HCT116 (cell line): Measurements from ENCODE around the gene HOTAIR. TPM values are rescaled to one million over a fixed set of nuclear protein-coding genes. Genes with fewer than 3 reads are reported as not detected.

Experiments used
- ATAC-seq: fragments of 200-7000 bp; cut with Tn5 transposase; 2 replicates; pipeline ENCODE4 v1.9.1; 2020; ENCODE audit warnings: mild to moderate bottlenecking, moderate library complexity
- BruUV-seq: library from RNA; stranded (reverse); fragments of 400-500 nt; replicated peaks from 2 replicates; lab custom pipeline; 2021; lab: Mats Ljungman, UMichigan
- CTCF ChIA-PET: fragments of 300-600 bp; sonication (Branson Sonifier 250); formaldehyde crosslinking; loops from one replicate; lab custom pipeline; 2021; ENCODE audit warnings: antibody characterized with exemption; lab: Charles Lee
- POLR2A ChIA-PET: fragments of 300-600, 350-600 bp; sonication (Branson Sonifier 250); formaldehyde crosslinking; loops from one replicate; lab custom pipeline; 2021; ENCODE audit warnings: antibody characterized with exemption; lab: Charles Lee
- RAD21 ChIA-PET, 2 experiments: fragments of 300-600 bp; sonication (Branson Sonifier 250); formaldehyde crosslinking; loops; one replicate each; lab custom pipeline; 2023; ENCODE audit warnings: low total read pairs in 2 of 2; ENCODE audit not compliant: uncharacterized antibody in 2 of 2, unreplicated experiment in 2 of 2, low non-redundant PET in 1 of 2; lab: Charles Lee
- DNase-seq: peaks from one replicate; pipeline ENCODE4 v3.0.0-alpha.2; 2010; ENCODE audit warnings: low read depth, low spot score
- H2AFZ ChIP-seq: fragments of 200-600 bp; shearing (Covaris generic), sonication (generic); 2 replicates; pipeline ENCODE4 v1.6.1; 2017; ENCODE audit warnings: low read depth, mixed run types, mixed read lengths, antibody characterized with exemption, low read length; ENCODE audit not compliant: poor library complexity, severe bottlenecking
- H3K27ac ChIP-seq: 2 replicates; pipeline ENCODE4 v1.5.1; 2012; ENCODE audit warnings: low read depth, low read length
- H3K27me3 ChIP-seq: fragments of 200-600 bp; sonication (generic); 2 replicates; pipeline ENCODE4 v1.6.1; 2016; ENCODE audit warnings: mixed run types, low read length, mixed read lengths; ENCODE audit not compliant: insufficient read depth
- H3K36me3 ChIP-seq, 2 experiments: fragments of 200-500 bp in 1 of 2; fragments of 200-600 bp in 1 of 2; sonication (Bioruptor generic) in 1 of 2; sonication (generic) in 1 of 2; 2 replicates each; pipeline versions ENCODE4 v1.5.1 to v1.6.1; 2014 to 2016; ENCODE audit warnings: low read length in 2 of 2, inconsistent platforms in 1 of 2, mixed read lengths in 1 of 2, mixed run types in 1 of 2; ENCODE audit not compliant: insufficient read depth in 2 of 2, control insufficient read depth in 1 of 2
- H3K4me1 ChIP-seq, 2 experiments: fragments of 200-600 bp in 1 of 2; sonication (generic) in 1 of 2; 2 replicates each; pipeline versions ENCODE4 v1.5.1 to v1.6.1; 2012 to 2017; ENCODE audit warnings: low read length in 2 of 2, inconsistent platforms in 1 of 2, mild to moderate bottlenecking in 1 of 2, mixed read lengths in 1 of 2, mixed run types in 1 of 2, moderate library complexity in 1 of 2; ENCODE audit not compliant: insufficient read depth in 2 of 2, control insufficient read depth in 1 of 2
- H3K4me2 ChIP-seq: fragments of 200-600 bp; sonication (generic); 2 replicates; pipeline ENCODE4 v1.6.1; 2017; ENCODE audit warnings: mixed run types, low read length, mixed read lengths
- H3K4me3 ChIP-seq, 2 experiments: fragments of 200-600 bp in 1 of 2; sonication (generic) in 1 of 2; replicated peaks in 1 of 2; 2 replicates each; pipeline ENCODE4 v1.5.1; 2011 to 2016; ENCODE audit warnings: low read length in 2 of 2, control low read depth in 1 of 2, low read depth in 1 of 2, mild to moderate bottlenecking in 1 of 2, mixed read lengths in 1 of 2, mixed run types in 1 of 2
- H3K79me2 ChIP-seq: fragments of 200-600 bp; sonication (generic); 2 replicates; pipeline ENCODE4 v1.6.1; 2017; ENCODE audit warnings: mild to moderate bottlenecking, mixed run types, low read length, moderate library complexity, mixed read lengths; ENCODE audit not compliant: insufficient read depth
- H3K9ac ChIP-seq: fragments of 200-600 bp; sonication (generic); 2 replicates; pipeline ENCODE4 v1.6.1; 2016; ENCODE audit warnings: low read length, mixed read lengths
- H3K9me2 ChIP-seq: fragments of 200-600 bp; sonication (generic), shearing (Covaris generic); 2 replicates; pipeline ENCODE4 v1.6.1; 2017; ENCODE audit warnings: mixed run types, mild to moderate bottlenecking, moderate library complexity; ENCODE audit not compliant: insufficient read depth
- H3K9me3 ChIP-seq, 2 experiments: fragments of 200-500 bp in 1 of 2; fragments of 200-600 bp in 1 of 2; sonication (Bioruptor generic) in 1 of 2; sonication (generic) in 1 of 2; 2 replicates each; pipeline ENCODE4 v1.6.1; 2014 to 2017; ENCODE audit warnings: low read length in 2 of 2, mixed read lengths in 2 of 2, inconsistent platforms in 1 of 2, low read depth in 1 of 2, mild to moderate bottlenecking in 1 of 2, mixed run types in 1 of 2, moderate library complexity in 1 of 2; ENCODE audit not compliant: control insufficient read depth in 1 of 2, insufficient read depth in 1 of 2
- H4K20me1 ChIP-seq: fragments of 200-600 bp; sonication (generic), shearing (Covaris generic); 2 replicates; pipeline ENCODE4 v1.6.1; 2017; ENCODE audit warnings: mixed run types, mild to moderate bottlenecking, moderate library complexity; ENCODE audit not compliant: insufficient read depth
- ATF3 ChIP-seq: IDR thresholded peaks from 2 replicates; pipeline ENCODE4 v1.6.1; 2012
- CBX3 ChIP-seq: IDR thresholded peaks from 2 replicates; pipeline ENCODE4 v1.6.1; 2012; ENCODE audit warnings: low read depth
- EGR1 ChIP-seq: IDR thresholded peaks from 2 replicates; pipeline ENCODE4 v1.6.1; 2012; ENCODE audit warnings: low read depth
- FOSL1 ChIP-seq: IDR thresholded peaks from 2 replicates; pipeline ENCODE4 v1.6.1; 2012; ENCODE audit warnings: low read depth
- JUND ChIP-seq: IDR thresholded peaks from 2 replicates; pipeline ENCODE4 v1.6.1; 2012
- RAD21 ChIP-seq: IDR thresholded peaks from 2 replicates; pipeline ENCODE4 v1.6.1; 2012; ENCODE audit warnings: low read depth, mild to moderate bottlenecking
- REST ChIP-seq: IDR thresholded peaks from 2 replicates; pipeline ENCODE4 v1.6.1; 2012; ENCODE audit warnings: low read depth
- SIN3A ChIP-seq: IDR thresholded peaks from 2 replicates; pipeline ENCODE4 v1.6.1; 2012; ENCODE audit warnings: low read depth
- SRF ChIP-seq: IDR thresholded peaks from 2 replicates; pipeline ENCODE4 v1.6.1; 2012; ENCODE audit warnings: low read depth
- TCF7L2 ChIP-seq: IDR thresholded peaks from 2 replicates; pipeline ENCODE4 v1.7.0; 2011; ENCODE audit warnings: borderline replicate concordance, inconsistent platforms; ENCODE audit not compliant: insufficient read depth, insufficient read length; ENCODE audit errors: extremely low read depth
- ZFX ChIP-seq: fragments of 450-650 bp; IDR thresholded peaks from 2 replicates; pipeline ENCODE4 v1.6.1; 2017
- ZNF274 ChIP-seq: fragments of 200-500 bp; sonication (Bioruptor generic); IDR thresholded peaks from 2 replicates; pipeline ENCODE4 v1.6.1; 2014; ENCODE audit warnings: mild to moderate bottlenecking, low read depth, low read length, inconsistent platforms
- intact Hi-C: fragments of 100-400 bp; cut with micrococcal nuclease; formaldehyde crosslinking; loops from 2 replicates; pipeline ENCODE4 v1.10.0; 2022
- total RNA-seq: library from RNA; stranded (reverse); gene quantifications from one replicate; pipeline ENCODE4 v1.2.1, GENCODE V29; 2021; ENCODE audit not compliant: unreplicated experiment

The HOTAIR gene
- total RNA-seq, 1 experiment from 2014 or later: 0.25 TPM

- no peak for DNase-seq
- Histone ChIP-seq H3K36me3 (no peaks in the 10 kb centered on the region), H3K4me2 (no peak overlapping the region), H2AFZ (no peak overlapping the region), H3K27me3 (no peaks in the 10 kb centered on the region), H3K9me3 (no peaks in the 10 kb centered on the region), H3K9me2 (no peaks in the 10 kb centered on the region), H3K79me2 (0 out of 2 replicates have a peak, but pooled peaks cover 3% of the 10 kb centered on the region), H3K9ac (no peak overlapping the region), H3K4me3 (no peak overlapping the region), H3K27ac (no peak overlapping the region), H4K20me1 (no peaks in the 10 kb centered on the region), H3K4me1 (peaks cover 0 to 12% of the 10 kb centered on the region in 2 experiments; a peak in 2 of 4 replicates)
- ChIA-PET CTCF (interaction anchor here (0.8 kb wide), 1 partner anchor 253 kb away, joined by 3 read pairs; no protein-coding TSS in a partner anchor), RAD21 (no interaction called here), POLR2A (no interaction called here)
- no peak for TF ChIP-seq ATF3
- no peak for TF ChIP-seq CBX3
- no peak for TF ChIP-seq SRF
- no peak for TF ChIP-seq ZNF274
- no peak for TF ChIP-seq SIN3A
- TF ChIP-seq TCF7L2: no peak
- no peak for TF ChIP-seq EGR1
- TF ChIP-seq ZFX: no peak
- no peak for TF ChIP-seq RAD21
- TF ChIP-seq FOSL1: no peak
- no peak for TF ChIP-seq REST
- TF ChIP-seq JUND: no peak
- intact Hi-C loops: no loop called here
- no peak for ATAC-seq
- no TSS peak for BruUV-seq
Observed at GRCh38 chr12:54010053-54010971, 35.6 kb upstream of the HOTAIR start.
